ENCODE data around the gene ANXA2R.
"Not testable (repeated sequence)": the region's sequence is repeated elsewhere in the genome, so short reads cannot be mapped to it uniquely, and the experiment has no call there.

ANXA2R gene

GRCh38 chr5:43060020-43060419 lies 19.9 kb upstream of the ANXA2R start:
- DNase-seq = not testable (repeated sequence)

- not testable (repeated sequence) for DNase-seq
These were observed 15.0 kb upstream of the ANXA2R start for GRCh38 chr5:43055098-43055497.

- DNase-seq = no peak
These were observed 11.6 kb upstream of the ANXA2R start for GRCh38 chr5:43051684-43052083.

GRCh38 chr5:43050384-43050783 lies 10.3 kb upstream of the ANXA2R start:
- no peak for DNase-seq

GRCh38 chr5:43049236-43049635 lies 9.1 kb upstream of the ANXA2R start:
- DNase-seq = no peak

- DNase-seq = no peak
These were observed 6.4 kb upstream of the ANXA2R start for GRCh38 chr5:43046474-43046873.

- DNase-seq = no peak
These were observed 5.1 kb upstream of the ANXA2R start for GRCh38 chr5:43045236-43045635.

GRCh38 chr5:43044181-43044914 lies 4.2 kb upstream of the ANXA2R start:
- DNase-seq = no peak

- no peak for DNase-seq
These were observed 3.3 kb upstream of the ANXA2R start for GRCh38 chr5:43043400-43043756.

- peak; percentile 90 for DNase-seq
These were observed 2.7 kb upstream of the ANXA2R start for GRCh38 chr5:43042626-43043399.

- DNase-seq = peak; percentile 90
These were observed 2.1 kb upstream of the ANXA2R start for GRCh38 chr5:43042176-43042625.

GRCh38 chr5:43041669-43042175 lies 1.6 kb upstream of the ANXA2R start:
- peak; percentile 83 for DNase-seq

GRCh38 chr5:43041110-43041668 lies 1.1 kb upstream of the ANXA2R start:
- peak; percentile 67 for DNase-seq

GRCh38 chr5:43039471-43040286 lies 440 bp downstream of the ANXA2R start:
- peak; percentile 77 for DNase-seq

- DNase-seq = no peak
These were observed 1.0 kb downstream of the ANXA2R start for GRCh38 chr5:43039152-43039470.

- peak; percentile 38 for DNase-seq
These were observed 1.6 kb downstream of the ANXA2R start for GRCh38 chr5:43038496-43038989.

GRCh38 chr5:43037636-43038495 lies 2.3 kb downstream of the ANXA2R start:
- DNase-seq = peak; percentile 42

GRCh38 chr5:43036856-43037635 lies 3.1 kb downstream of the ANXA2R start:
- DNase-seq = no peak

- DNase-seq = no peak
These were observed 3.7 kb downstream of the ANXA2R start for GRCh38 chr5:43036409-43036808.

- DNase-seq = no peak
These were observed 5.5 kb downstream of the ANXA2R start for GRCh38 chr5:43034591-43034968.
